Mesangial cell (primary cell): ENCODE data around the gene B3GNT3. TPM values are rescaled to one million over a fixed set of nuclear protein-coding genes. Genes with fewer than 3 reads are reported as not detected.

Source experiments
- total RNA-seq: library from RNA; depleted of rRNA; stranded (reverse); fragments of >200 nt; gene quantifications from 2 replicates; pipeline ENCODE4 v1.2.3, GENCODE V29; 2015

Gene B3GNT3, protein sequence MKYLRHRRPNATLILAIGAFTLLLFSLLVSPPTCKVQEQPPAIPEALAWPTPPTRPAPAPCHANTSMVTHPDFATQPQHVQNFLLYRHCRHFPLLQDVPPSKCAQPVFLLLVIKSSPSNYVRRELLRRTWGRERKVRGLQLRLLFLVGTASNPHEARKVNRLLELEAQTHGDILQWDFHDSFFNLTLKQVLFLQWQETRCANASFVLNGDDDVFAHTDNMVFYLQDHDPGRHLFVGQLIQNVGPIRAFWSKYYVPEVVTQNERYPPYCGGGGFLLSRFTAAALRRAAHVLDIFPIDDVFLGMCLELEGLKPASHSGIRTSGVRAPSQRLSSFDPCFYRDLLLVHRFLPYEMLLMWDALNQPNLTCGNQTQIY
- 0.13 TPM in 1 of 2 replicates, not detected in the other for total RNA-seq

DNA sequence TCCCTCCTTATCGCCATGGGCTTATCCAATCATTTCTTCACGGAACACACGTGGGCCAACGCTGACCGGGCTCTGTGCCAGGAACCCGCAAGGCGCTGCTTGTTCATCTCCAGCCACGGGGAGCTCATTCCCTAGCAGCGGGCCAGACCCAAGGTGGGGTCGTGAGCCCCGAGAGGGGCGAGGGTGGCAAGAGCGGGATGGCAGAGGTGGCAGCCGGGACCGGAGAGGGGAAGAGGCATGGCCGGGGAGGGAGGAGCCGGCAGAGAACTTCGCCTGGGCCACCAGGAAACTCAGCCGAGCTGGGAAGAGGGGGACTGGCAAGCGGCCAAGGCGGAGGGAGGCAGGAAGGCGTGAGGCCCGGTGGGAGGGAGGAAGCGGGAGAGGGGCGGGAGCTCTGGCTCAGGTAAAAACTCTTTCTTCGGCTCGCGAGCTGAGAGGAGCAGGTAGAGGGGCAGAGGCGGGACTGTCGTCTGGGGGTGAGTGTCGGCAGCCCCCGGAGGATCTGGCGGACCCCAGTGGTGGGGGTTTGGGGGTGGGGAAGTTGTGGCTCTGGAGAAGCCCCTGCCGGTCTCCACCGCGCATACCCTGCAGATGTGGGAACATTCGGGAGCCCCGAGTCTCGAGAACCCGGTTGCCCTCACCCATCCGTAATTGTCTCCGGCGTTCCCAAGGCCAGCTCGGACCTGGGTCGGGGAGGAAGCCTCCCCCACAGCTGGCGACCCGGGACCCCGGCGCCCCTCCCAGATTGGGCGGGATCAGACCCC, at the start of gene B3GNT3:
Gene B3GNT3, plus strand, starts transcription at position 408 of the 764 bp plus-strand sequence. CDS start 12,670 bp downstream, outside the sequence.

GRCh38 chr19:17751103-17751911, 43.6 kb upstream of the B3GNT3 start, which contains the start of gene FCHO1:
Gene FCHO1, plus strand, starts transcription at chr19:17751477. Its CDS starts 3,688 bp downstream, at chr19:17755165.

GRCh38 chr19:17821190-17821589, 26.3 kb downstream of the B3GNT3 start, which contains the start of gene INSL3:
Gene INSL3, minus strand, starts transcription at chr19:17821519. Its CDS starts 13 bp downstream, at chr19:17821506.

GRCh38 chr19:17847538-17848366, 52.8 kb downstream of the B3GNT3 start, which contains the start of gene JAK3:
Gene JAK3, minus strand, starts transcription at chr19:17847982. Its CDS starts 3,565 bp downstream, at chr19:17844417.

DNA sequence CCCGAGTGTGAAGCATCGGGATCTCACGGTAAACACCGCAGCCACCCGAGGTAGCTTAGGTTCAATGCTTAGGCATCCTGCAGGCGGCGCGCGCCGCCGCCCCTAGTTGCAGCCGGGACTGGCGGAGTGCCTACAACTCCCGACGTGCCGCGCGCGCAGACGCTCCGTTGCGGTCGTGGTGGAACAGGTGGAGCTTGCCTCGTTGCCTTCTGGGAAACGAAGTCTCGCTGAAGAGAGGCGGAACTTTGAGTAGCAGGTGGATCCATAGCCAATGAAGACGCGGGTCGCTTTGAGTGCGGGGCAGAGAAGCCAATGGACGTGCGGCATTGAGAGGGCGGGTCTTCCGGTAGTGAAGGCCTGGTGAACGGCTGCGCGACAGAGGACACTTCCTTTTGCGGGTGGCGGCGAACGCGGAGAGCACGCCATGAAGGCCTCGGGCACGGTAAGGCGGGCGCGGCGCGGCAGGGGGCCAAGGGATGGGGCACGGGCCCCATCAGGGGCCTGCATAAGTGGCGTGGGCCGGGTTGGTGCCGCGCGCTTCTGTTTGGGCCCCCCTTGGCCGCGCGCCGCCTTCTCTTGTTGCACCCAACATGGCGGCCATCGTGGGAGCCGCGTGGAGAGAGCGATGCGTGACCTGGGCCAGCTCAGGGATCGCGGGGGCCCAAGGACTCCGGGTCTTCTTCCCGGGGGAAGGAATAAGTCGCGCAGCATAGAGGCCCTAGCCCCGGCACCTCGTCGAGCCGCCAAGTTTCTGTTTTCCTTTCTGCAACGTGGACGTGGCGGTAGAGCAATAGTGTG, 64.8 kb downstream of the B3GNT3 start, which contains the start of gene RPL18A:
Gene RPL18A, plus strand, starts transcription at position 378 of the 798 bp plus-strand sequence. Its CDS starts 47 bp downstream, at position 425.

Other genes with a start within 250 kb of the B3GNT3 start
- gene COLGALT1, start 239.5 kb upstream of the B3GNT3 start, total RNA-seq, result 138 and 180 TPM in 2 replicates
- gene UNC13A, start 106.8 kb upstream of the B3GNT3 start, total RNA-seq, result 0.16 and 0.25 TPM in 2 replicates
- gene MAP1S, start 75.7 kb upstream of the B3GNT3 start, total RNA-seq, result 40.3 and 45.1 TPM in 2 replicates
- 1.3 and 5.4 TPM in 2 replicates for gene FCHO1, start 43.7 kb upstream of the B3GNT3 start, total RNA-seq
- not detected in 2 replicates for gene INSL3, start 26.4 kb downstream of the B3GNT3 start, total RNA-seq
- 2.0 and 9.1 TPM in 2 replicates for gene JAK3, start 52.8 kb downstream of the B3GNT3 start, total RNA-seq
- 1,802 and 2,236 TPM in 2 replicates for gene RPL18A, start 64.8 kb downstream of the B3GNT3 start, total RNA-seq
- not detected in 2 replicates for gene SLC5A5, start 76.8 kb downstream of the B3GNT3 start, total RNA-seq
- gene CCDC124, start 137.9 kb downstream of the B3GNT3 start, total RNA-seq, result 62.6 and 101 TPM in 2 replicates
- not detected in 2 replicates for gene KCNN1, start 172.0 kb downstream of the B3GNT3 start, total RNA-seq
- 6.2 and 10.9 TPM in 2 replicates for gene ARRDC2, start 213.0 kb downstream of the B3GNT3 start, total RNA-seq